HG02763 (cell line): ENCODE results near the gene MEX3C.
A peak's percentile ranks its signal among the peaks of the same experiment; 100 is the strongest.

Experiments used
- ATAC-seq: cut with Tn5 transposase; IDR thresholded peaks from one replicate; pipeline ENCODE4 v1.9.1; 2021; ENCODE audit warnings: mild to moderate bottlenecking, moderate library complexity; ENCODE audit not compliant: unreplicated experiment

The MEX3C gene

DNA sequence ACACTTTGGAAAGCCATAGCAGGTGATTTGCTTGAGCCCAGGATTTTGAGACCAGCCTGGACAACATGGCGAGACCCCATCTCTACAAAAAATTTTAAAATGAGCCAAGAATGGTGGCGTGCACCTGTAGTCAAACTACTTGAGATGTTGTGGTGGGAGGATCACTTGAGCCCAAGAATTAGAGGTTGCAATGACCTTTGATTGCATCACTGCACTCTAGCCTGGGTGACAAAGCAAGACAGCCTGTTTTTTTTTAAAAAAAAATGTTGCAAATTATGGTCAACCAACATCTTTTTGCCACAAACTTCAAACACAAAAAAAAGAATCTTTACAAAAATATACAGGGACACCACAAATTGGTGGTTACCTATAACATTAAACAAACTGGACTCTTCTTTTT, 40.3 kb downstream of the MEX3C start:
- ATAC-seq, result no peak

DNA sequence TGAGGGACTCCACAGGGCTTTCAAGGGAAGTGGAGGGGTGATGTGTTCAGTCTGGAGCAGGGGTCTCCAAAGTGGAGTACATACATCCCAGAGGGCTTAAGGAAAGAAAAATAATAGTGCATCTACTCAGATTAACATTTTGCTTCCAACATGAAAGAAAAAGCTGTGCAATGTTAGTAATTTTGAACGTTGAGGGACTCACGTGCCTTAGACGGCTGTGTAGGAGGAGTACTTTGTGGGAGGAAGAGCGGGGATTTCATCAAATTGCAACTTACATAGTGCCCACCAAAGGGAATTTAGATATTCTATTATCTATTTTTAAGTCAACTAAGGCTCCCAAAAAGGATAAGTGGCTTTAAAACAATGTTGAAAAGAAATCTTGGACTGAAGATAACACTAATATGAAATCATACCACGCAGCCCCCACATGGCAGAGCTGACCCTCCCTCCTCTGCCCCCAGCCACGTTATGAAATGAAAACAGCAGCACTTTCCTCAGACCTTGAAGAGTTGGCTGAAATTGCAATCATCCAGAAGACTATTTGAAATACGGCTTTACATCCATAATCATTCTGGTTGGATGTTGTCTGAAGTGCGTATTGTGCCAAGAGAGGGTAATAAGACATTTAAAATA, 42.9 kb downstream of the MEX3C start:
- no peak for ATAC-seq

DNA sequence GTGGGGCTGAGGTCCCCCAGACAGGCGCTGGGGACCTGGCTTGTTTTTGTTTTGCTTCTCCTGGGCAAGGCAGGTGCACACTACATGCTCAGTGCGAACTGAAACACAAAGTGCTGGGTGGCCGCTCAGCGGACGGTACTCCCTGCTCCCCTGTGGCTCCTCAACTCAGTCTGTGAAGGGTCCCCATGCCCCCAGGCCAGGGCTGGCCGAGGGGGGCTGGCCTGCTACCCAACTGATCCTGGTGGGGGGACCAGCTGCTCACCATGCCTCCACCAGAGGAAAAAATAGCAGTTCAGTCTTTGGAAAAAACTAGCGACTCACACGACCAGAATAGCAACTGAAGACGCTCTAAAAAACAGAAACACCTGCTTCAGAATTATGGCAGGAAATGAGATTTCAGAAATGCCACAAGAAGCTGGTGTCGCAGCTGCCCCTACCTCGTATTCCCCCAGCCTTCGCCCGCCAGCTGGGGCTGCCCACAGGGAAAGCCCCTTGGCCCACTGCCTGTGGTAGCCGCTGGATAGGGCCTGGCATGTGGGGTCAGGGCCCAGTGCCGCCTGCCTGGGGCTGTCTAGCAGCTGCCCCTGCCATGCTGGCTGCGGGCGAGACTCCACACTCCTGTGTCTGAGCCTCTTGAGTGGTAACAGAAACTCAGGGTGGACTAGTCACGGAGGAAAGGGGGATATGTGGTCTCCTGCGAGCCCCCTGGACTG, 43.7 kb downstream of the MEX3C start:
- peak; percentile 69 for ATAC-seq

DNA sequence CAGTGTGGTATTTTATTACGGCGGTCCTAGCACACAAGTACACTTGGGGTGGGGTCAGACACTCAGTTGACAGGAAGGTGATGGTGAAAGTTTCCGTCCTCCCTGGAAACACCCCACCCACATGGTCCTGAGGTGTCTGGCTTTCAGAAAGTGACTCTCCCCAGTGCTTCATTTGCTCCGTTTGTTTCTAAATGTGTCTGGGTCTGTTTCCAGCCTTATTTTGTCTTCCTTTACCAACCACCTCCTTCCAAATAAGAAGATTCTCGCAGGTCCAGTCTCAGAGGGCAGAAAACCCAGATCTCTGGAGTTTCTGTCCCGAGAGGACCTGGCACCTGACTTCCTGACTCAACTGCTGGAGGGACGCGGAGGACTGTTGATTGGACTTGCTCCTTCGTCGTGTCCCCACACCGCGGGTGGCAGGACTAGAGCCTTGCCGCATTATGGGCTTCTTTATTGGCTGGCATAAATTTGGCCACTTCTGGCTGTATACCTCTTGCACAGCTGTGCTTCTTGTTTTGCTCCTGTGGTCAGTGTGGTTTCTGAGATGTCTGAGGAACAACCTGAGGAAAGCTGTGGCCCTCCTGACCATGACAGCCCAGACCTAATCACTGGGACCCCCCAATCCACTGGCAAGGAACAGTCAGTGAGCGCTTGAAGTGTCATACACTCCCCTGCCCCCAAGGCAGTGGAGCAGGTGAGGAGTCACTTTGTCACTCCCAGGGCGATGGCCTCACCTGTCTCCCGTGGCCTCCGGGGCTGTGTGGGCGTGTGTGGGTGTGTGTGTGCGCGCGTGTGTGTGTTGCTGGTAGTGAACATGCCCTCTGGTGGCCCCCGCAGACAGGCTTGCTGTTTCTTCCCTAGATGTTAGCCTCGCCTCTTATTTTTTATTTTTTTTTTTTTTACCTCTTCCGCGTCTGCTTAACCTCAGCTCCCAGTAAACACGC, 45.6 kb downstream of the MEX3C start:
- peak; percentile 32 for ATAC-seq

DNA sequence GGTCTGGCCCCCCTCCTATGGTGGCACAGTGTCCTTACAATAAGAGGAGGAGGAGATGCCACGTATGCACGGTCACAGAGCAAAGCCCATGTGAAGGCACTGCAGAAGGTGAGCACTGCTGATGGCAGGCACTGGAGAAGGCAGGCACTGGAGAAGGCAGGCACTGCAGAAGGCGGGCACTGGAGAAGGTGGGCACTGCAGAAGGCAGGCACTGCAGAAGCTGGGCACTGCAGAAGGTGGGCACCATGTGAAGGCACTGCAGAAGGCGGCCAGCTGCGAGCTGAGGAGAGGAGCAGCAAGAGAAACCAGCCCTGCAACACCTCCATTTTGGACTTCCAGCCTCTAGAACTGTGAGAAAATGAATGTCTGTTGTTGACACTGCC, 46.3 kb downstream of the MEX3C start:
- no peak for ATAC-seq

DNA sequence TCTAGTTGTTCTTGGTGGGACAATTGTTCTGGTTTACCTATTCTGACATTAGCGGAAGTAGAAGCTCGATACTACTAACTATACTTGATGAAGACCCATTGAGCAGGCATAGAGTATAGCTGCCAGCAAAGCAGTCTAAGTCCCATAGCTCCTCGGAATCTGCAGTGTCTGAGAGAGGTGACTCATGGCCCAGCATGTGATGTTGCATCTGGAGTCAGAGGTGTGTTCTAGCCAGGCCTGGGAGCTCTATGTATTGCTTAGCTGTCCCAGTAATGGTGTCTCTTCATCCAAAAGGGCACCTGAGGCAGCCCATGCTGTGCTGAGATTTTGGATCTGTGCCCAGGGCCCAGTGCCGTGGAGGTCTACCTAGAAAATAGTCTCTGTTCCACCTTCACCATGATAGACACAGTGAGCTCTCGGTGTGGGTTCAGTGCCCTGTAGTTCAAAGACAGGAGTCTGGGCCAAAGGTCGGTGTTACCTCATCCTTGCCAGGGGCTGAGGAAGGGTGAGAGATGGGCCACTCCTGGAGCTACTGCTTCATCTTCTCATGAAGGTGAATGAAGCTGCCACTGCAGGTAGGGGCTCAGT, 47.3 kb downstream of the MEX3C start:
- ATAC-seq, result no peak

DNA sequence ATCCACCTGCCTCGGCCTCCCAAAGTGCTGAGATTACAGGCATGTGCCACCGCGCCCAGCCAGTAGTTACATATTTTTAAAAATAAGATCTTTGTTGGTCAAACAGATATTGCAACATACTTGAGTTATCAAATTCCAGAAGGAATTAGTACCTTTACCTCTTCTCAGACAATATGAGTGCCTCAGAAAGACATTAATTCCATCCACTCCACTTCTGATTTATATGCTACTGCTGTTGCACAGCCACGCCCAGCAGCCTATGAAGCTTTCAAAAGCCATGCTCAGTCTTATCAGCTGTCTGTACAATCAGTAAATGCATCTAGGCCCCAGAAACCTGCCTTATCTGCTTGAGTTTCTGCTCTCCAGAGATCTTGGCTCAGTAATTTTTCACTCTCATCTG, 47.8 kb downstream of the MEX3C start:
- ATAC-seq, result no peak

DNA sequence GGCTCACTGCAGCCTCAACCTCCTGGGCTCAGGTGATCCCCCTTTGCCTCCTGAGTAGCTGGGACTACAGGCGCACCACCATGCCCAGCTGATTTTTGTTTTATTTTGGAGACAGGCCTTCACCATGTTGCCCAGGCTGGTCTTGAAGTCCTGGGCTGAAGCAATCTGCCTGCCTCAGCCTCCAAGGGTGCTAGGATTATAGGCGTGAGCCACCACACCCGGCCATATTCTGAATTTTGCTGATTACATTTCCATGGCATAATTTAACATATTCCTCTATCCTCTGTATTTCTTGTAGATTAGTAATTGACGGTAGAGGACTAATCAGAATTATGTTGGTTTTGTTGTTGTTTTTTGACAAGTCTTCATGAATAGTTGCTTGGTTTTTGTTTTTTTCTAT, 50.6 kb downstream of the MEX3C start:
- ATAC-seq, result no peak

DNA sequence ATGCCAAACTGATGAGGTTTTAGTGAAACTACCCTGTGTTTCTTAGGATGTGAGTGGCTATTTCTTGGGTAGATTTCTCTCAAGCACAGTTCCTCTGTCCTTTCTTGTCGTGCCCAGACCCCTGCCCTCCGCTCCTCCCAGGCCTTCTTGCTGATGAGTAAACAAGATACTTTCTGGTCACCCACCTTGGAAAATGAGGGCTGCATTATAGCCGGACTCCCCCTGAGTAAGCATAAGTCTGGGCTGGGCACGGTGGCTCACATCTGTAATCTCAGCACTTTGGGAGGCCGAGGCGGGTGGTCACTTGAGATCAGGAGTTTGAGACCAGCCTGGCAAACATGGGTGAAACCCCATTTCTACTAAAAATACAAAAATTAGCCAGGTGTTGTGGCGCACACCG, 58.5 kb downstream of the MEX3C start:
- ATAC-seq, result no peak

DNA sequence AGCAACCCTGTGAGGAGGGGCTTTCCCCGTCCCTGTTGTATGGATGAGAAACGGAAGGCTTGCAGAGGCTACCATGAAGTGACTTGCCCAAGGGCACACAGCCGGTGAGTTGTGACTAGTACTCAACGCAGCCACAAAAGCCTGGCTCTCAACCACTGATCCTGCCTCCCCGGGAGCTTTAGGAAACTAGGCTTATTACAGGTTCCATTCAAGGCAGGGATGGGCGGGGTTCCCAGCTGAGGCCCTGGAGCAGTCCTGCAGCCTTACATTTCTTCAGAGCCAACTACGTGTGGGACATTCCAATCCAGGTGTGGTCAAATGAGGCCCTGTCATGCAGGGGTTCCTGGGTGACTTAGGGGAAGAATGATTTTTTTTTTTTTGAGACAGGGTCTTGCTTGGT, 59.6 kb downstream of the MEX3C start:
- ATAC-seq, result no peak

DNA sequence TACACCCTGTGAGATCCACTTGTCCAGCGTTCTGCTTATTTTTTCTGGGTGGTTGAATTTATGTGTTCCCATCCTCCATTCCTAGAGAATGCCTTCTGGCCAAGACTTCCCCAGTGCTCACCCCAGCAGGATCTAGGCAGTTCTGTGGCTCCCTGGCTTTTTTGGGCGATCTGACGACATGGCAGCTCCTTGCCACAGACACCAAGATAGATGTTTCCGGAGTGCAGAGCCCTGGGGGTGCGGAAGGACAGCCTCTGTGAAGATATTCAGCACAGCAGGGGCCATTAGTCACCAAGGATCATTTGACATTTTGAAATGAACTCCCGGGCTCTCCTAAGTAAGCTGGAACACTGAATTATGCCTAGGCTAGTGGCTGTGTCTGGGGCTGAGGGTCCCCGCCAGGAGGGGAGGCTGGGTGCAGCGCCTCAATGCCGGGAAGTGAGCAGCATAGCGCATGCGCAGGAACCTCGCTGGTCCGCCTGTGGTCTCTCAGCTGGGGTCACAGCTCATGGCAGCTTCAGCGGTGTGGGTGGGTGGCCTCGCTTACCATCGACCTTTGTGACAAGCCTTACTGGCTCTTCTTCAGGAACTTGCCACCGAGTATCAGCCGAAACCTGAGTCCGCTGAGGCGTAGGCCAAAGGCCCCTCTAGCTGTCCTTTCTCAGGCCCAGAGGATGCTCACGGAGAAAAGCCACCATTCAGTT, 60.3 kb downstream of the MEX3C start:
- ATAC-seq, result no peak

DNA sequence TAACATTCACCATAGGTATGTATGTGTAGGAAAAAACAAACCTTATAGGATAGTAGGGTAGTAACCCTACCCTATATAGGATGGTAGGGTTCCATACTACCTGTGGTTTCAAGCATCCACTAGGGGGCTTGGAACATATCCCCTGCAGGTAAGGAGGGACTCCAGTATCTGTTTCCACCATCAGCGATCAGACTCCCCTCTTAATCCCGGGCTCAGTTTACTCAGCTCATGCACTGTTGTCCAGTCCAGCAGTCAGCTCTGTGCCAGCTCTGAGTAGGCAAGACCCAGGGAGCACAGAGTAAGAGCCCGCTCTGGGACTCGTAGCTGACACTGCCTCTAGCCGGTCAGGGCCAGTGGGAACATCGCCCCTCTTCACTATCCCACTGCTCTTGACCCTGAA, 61.7 kb downstream of the MEX3C start:
- peak; percentile 53 for ATAC-seq

DNA sequence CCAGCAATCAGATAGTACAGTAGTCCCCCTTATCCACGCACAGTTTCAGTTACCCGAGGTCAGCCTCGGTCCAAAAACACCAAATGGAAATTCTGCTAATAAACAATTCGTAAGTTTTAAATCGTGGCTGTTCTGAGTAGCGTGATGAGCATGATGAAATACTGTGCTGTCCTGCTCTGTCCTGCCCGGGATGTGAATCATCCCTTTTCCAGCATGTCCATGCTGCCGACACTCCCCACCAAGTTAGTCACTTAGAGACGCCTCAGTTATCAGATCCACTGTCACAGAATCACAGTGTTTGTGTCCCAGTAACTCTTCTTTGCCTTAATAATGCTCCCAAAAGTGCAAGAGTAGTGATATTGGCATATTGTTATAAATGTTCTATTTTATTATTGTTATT, 62.1 kb downstream of the MEX3C start:
- ATAC-seq, result no peak

DNA sequence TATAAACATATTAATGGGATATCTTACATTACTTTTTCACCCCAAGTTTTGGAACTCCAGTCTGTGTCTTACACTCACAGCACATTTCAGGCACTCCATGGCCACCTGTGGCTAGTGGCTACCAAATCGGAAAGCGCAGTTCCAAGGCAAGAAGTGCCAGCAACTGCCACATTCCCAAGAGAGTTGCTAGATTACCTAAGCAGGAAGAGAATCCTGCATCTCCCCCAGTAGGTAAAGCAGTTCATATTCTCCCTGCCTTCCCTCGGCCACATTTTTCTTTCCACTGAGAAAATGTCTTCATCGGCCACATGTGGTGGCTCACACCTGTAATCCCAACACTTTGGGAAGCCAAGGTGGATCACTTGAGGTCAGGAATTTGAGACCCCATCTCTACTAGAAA, 62.8 kb downstream of the MEX3C start:
- no peak for ATAC-seq

DNA sequence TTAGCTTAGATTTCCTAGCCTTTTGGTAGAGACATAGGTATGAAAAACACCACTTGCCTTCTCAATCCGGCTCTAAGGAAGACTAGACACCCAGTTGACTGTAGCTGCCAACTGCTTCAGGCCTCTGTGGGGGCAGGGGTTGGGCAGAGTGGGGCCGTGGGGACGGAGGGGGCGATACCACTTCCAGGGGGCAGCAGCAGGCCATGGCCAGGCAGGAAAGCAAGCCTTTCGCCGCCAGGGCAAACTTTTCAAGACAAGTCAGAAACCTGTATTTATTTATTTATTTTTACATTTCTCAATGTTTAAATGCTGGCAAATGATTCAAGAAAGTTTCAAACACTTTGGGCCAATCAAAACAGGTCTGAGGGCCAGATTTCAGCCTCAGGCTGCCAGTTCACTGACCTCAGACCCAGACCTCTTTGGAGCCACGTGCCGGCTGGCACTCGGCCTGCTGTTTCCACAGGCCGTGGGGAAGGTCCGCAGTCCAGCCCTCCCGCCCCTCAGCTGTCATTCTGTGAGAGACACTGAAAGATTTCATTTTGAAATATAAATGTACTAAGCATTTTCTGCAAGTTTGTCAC, 63.8 kb downstream of the MEX3C start:
- ATAC-seq, result no peak

DNA sequence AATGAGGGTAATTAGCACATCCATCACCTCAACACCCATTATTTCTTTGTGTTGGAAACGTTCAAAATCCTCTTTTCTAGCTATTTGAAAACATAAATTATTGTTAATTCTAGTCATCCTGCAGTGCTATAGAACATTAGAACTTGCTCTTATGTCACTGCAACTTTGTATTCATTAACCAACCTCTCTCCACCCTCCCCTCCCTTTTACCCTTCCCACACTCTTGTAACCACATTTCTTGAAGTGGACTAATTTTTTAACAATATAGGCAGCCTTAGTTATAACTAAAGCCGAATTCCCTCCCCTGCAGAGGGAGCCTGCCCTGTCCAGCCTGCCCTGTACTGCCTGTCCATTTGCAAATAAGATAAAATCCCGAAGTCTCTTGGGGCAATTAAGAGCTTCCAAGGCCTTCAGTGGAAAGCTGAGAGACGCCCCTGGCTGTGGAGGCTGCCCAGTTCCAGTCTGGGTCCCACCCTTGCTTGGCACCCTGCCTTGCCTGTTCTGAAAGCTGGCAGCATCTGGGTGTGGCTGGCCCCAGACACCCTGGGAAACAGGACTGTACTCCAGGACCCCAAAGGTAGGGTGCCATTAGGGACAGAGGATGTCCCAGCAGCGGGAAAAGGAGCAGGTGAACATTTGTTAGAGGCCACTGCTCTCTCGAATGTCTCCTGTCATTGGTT, 65.1 kb downstream of the MEX3C start:
- ATAC-seq, result no peak

DNA sequence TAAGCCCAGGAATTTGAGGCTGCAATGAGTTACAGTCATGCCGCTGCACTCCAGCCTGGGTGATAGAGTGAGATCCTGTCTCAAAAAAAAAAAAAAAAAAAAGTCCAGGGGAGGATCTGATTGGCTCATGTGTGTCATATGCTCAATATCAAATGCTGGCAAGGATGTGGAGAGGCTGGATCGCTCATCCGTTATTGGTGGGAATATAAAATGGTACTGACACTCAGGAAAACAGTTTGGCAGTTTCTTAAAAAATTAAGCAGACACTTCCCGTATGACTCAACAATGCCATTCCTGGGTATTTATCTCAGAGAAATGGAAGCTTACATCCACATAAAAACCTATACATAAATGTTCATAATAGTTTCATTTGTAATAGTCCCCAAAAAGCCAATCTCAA, 68.9 kb downstream of the MEX3C start:
- ATAC-seq, result no peak

DNA sequence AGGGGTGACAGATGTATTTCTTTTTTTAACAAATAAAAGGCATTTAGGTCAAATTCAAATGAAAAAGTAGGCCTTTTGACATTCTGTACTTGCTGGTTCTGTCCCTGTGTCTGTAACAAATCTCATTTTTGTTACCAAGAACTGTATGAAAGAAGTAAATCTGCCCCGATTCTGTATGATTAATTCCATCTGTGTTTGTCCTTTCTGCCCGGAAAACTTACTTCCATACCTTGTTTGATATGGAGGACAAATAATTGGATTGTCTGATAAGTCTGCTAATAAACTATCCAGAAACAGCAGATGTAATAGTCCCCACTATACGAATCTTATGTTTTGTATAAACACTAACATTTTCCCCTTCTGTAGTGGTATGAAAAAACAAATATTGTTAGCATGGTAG, 69.8 kb downstream of the MEX3C start:
- ATAC-seq, result no peak

DNA sequence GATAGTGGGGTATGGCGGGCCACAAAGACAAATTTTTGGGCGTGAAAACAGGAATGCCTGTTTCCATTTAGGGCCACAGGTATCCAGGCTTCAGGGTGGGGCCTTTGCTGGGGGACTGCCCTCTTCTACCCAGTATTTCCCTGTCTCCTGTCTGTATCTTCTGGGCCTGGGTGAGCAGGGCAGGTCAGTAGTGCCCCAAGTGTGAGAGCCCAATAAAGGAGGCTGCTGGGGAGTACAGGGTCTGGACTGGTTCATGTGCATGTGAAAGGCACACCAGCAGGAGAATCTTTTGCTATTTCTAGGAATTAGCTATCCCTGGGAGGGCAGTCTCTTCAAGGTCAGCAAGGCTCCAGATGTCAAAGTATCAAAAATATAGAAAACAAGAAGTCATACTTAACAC, 71.5 kb downstream of the MEX3C start:
- no peak for ATAC-seq
